HG02588 (cell line): ENCODE results near the gene KLF15.
"Not testable (repeated sequence)": the region's sequence is repeated elsewhere in the genome, so short reads cannot be mapped to it uniquely, and the experiment has no call there.

Experiments used
- ATAC-seq: cut with Tn5 transposase; IDR thresholded peaks from one replicate; pipeline ENCODE4 v1.9.1; 2021; ENCODE audit warnings: mild to moderate bottlenecking, moderate library complexity; ENCODE audit not compliant: unreplicated experiment

The KLF15 gene

DNA sequence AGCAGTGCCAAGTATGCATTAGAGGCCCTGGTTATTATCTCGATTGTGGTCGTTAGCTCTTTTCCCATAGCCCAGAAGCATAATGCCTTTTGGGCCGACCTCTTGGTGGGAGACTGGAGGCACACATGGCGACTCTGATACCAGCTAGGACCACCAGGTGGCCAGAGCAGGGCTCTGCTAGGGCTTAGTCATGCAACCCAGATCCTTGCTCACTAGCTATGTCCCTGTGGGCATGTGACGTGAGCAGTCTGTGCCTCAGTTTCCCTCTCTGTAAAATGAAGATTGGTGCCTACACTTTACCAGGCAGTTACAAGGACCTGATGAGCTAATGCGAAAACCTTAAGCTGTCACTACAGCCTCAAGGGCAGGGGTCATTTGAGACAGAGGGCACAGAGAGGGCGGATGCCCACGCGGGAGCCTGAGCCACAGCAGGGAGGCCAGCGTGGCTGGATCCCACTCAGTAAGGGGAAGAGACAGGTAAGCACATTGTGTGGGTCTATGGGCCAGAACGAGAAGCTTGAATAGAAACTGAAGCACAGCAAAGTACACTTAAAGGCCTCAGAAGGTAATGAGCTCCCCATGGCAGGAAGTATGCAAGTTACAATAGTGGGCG is 8.8 kb downstream of the KLF15 start:
- ATAC-seq: no peak

DNA sequence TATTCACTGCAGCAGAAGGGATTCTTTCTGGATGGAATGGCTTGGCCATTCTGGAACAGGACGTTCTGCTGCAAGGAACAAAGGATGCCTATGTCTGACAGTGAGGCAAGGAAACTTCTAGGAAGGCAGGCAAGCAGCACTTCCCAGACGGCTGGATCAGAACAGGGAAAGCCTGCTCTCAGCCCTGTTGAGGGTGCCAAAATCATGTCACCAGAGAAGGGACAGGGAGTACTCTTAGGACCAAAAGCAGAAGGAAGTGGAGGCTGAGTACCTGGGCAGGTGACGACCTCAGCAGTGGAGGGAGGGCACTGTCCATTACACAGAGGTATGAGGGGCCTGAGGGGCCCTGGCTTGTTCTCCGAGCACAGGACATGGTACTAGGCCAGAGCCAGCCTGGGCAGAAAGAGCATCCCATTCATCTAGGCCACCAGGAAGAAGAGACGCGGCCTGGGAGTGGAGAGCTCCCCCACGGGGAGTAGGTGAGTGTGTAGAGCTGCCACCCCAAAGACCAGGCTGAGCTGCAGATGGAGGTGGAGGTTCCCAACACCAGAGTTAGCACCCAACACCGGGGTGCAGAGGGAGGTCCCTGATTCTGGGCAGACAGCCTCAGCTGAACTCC is 9.6 kb downstream of the KLF15 start:
- ATAC-seq: no peak

DNA sequence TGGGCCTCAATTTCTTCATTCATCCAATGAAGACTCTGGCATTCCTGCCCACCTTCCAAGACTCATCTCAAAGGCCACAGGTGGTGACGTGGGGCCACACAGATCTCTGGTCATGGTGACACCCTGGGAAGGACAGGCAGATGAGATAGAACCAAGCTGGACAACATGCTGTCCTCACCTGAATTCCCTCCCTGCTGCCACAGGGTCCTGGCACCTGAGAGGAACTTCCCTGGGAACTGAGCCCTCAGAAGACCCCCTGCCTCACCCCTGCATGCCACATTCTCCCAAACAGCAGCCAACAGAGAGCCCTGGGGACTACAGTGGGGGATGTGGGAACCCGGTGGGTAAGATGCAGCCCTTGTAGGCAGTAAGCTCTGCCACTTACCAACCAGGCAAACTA is 10.7 kb downstream of the KLF15 start:
- no peak for ATAC-seq

DNA sequence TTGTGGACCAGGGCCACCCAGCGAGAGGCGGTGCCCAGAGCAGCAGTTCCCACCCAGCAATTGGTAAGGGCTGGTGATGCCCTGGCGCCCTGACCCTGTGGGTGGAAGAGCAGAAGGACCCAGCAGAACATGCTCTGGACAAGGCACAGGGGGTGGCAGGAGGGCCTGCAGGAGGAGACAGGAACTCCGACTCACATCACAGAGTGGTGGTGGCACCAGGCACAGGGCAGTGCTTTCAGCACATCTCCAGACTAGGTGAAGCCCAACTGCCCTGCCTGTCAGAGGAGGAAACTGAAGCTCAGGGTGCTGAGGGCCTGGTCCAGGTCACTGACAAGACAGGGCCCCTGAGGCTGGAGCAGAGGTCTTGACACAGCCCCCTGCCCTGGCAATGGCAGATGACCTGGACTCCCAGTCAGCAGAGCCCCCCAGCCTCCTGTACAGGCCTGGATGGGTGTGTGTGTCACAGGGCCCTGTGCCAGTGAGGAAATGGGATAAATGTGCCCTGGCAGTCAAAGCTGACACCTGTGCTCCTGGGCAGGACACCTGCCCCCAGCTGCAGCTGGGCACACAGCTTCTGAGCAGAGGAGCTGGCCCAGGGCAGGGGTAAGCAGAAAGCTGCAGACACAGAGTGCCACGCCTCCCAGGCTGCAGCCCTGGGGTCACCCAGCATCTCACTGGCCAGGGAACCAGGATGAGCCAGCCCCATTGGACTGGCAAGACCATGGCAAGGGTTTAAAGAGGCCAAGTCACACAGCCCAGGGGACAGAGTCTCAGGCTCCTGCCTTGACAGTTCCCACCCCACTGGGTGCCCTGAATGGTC is 11.4 kb downstream of the KLF15 start:
- ATAC-seq: no peak

DNA sequence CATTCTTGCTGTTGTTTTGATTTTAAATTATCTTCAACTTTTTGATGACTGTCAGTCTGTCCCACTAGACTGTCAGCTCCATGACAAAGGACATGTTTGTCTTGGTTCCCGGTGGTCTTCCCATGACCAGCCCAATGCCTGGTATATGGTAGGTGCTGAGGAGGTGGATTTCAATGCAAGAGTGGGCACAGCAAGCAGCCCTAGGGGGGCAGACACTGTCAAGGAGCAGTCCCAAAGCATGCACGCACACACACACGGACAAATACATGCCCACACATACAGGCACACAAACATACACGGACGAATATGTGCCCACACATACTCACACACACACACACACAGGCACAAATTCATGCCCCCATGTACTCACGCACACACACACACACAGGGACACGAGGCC is 12.0 kb downstream of the KLF15 start:
- no peak for ATAC-seq

DNA sequence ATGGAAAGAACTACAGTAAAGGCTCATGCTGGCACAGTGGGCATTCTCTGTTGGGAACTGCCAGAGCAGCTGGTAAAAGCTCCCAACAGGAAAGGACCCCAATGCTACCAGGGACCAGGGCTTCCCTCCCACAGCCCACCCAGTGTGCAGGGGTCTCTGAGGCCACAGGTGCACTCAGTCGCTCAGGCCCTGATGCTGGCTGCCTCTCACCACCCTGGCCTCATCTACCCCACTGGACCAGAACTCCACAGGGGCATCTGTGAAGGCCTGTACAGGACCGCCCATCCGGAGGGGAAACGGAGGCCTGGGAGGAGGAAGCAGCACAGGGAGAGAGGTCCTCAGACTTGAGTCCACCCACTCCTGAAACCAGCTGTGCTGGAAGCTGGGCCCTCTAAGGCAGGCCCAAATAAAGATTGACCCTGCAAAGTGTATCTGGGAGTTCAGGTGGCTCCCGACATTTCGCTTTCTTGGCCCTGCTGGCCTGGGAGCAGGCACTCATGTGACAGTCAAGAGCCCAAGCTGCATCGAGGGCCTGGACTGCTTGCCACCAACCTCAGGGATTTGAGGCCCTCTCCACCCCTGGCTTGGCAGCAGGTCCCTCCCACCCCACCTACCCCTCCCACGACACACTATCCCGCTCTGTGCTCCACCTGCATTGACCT is 12.7 kb downstream of the KLF15 start:
- no peak for ATAC-seq

DNA sequence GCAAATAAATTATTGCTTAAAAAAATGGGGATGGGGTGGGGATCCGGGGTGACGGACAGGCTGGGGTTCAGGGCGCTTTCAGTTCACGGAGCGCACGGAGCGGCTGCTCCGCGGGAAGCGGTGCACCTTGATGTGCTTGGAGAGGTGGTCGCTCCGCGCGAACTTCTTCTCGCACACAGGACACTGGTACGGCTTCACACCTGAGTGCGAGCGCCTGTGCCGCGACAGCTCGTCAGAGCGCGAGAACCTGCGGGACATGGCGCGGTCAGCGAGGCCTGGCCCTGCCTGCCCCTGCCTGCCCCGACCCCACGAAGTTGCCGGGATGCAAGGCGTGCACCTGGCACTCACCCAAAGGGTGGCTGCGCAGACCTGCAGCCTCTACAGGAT is 13.6 kb downstream of the KLF15 start:
- ATAC-seq: no peak

DNA sequence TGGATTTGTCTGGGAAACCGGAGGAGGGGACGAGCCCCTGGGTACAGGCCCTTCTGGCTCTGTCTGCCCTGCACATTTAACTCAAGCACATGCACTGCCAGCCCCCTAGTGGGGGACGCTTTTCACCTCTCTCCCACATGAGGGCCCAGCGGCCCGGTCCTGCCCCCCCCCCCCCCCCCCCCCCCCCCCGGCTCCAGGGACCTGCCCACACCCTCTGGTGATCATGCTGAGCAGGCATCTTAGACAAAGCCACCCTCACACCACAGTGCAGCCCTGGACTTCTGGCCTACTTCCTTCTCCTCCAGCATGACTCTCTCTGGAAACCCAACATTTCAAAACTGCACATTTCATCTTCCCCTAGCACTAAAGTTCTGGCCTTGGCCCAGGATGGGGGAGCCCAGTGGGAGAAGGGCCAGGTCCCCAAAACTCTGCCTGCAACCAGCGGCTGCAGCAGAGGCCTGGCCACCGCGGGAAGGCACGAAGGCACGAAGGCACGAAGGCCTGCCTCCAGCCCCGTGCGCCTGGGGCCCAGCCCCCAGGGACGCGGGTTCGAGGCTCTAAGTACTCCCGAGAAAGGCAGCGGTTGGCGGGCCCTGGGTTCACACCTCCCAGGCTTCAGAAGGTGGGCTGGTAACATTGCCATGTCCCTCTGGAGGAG is 14.1 kb downstream of the KLF15 start:
- no peak for ATAC-seq

DNA sequence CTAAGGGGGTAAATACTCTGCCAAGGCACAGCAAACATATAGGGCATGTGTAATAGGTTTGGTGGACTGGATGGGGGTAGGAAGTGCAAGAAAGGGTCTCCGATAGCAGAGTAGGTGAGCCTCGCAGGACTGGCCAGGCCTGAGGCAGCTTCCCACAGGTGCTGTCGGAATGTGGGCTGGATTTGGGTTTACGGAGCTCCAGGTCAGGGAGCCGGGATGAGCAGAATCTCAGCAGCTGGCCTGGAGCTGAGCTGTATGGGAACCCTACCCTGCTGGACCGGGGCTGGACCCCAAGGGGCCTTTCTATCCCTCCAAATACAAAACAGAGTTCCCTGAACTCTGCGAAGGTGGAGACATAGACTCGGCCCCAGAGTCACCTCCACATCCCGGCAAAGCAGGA is 15.0 kb downstream of the KLF15 start:
- no peak for ATAC-seq

DNA sequence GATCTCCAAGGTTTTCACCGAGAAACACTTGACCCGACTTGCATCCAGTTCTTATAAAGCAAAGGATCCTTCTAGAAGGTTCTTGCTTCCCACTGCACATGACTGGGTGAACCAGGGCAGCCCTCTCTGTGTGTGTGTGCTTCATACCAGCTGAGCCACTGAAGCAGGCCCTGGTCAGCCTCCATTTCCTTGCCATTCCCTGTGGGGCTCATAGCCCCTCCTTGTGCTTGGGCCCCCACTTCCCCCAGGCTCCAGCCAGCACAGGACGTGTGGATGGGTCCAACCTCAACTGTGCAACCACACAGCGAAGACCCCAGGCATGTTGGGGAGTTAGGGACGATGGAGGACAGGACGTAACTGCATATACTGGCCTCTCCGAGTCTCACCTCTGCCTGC is 15.5 kb downstream of the KLF15 start:
- ATAC-seq: no peak

DNA sequence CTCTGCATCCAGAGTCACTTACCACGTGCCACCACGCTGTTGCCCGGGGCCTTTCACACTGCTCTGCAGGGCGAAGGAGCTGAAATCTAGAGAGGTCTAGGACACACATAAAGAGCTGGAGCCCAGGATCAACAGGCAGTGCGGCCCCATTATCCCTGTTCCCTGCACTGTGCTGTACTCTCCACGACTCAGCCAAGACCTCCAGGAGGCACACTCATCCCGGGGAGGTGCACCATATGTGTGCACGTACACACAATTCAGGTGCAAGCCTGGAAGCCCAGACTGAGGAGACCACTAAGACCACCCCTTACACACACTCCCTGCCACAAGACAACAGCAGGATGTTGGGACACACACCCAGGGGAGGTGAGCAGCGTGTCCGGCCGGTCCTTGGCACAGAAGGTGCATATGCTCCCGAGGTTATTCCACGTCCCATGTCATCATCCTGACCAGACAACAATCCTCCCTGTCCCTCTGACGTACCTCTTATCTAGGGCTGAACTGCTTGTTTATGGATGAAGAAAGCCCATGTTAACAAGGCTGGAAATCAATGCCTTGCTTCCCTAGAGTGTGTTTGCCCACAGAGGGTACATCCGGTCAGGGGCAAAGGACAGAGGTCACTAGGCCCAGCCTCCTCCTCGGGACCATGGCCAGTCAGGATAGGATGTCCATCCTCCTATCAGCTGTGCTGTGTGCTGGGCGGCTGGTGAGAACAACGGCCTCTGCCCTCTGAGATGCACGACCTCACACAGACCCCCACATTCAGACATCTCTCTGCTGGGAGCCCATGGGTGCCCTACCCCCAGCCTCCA is 16.1 kb downstream of the KLF15 start:
- ATAC-seq: no peak

DNA sequence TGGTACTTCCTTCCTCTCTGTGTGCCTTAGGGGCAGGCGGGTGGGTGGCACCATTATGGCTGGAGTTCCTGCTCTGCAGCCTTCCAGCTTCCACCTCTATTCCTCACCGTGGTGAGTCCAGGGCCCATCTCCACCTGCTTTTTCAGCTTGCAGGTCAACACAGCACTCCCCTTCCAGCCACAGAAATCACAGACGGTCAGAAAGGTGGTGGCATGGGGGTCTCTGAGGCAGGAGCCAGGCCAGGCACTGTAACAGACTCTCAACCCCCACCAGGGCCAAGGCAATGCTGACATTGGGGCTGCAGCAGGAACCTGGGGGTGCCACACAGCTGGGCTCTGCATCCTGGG is 16.6 kb downstream of the KLF15 start:
- ATAC-seq: no peak

DNA sequence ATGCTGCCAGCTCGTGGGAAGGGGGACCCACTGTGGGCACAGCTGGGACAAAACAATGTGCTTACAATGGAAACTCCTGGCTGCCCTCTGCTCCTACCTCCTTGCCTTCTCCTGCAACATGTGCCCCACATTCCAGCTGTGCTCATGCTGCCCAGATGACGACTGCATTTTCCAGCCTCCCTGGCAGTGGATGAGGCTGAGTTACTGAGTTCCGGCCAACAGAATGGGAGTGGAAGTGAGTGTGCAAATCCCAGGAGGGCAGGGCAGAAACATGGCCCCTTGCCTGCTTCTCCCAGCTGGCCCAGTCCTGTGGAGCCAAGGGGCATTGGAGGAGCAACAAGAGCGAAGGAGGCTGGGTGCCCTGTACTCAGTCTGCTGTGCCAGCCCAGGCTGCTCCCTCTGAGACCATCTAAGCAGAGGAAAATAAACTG is 17.1 kb downstream of the KLF15 start:
- ATAC-seq: no peak

DNA sequence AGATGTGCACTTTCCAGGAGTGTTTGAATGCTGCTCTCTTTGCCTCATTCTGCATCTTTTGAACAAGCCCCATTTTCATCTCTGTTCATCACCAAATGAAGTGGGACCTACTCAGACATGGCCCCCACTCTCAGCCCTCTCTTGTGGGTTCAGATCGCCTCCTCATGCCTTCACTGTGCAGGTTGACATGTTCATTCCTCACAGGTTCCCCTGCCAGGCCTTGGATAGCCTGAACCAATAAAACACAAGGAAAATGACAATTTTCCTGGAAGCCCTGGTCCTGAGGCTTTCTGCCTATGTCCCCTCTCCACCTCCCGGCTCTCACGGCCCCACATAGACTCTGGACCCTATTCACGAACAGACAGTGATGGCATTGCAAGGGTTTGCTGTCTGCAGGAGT is 17.7 kb downstream of the KLF15 start:
- no peak for ATAC-seq

DNA sequence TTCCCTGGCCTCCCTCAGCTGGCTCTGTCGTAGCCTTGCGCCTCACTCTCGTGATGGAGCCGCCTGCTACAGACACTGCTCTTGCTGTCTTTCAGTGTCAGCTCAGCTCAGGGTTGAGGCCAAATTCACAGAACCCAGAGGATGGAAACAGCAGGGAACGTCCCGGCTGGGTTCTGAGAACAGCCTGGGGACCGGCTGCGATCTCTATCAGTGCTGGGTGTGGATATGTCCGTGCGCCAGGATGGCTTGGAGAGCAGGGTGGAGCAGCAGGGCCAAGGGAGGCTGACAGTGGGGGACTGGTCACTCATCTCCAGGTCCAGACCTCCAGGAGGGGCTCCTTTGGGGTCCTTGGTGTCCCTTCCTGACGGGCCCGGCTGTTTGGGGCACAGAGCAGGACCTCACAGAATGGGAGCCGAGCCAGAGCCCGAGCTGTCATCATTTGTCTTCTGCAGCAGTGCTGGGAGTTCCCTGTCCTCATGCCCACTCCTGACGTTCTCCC is 18.4 kb downstream of the KLF15 start:
- ATAC-seq: no peak

DNA sequence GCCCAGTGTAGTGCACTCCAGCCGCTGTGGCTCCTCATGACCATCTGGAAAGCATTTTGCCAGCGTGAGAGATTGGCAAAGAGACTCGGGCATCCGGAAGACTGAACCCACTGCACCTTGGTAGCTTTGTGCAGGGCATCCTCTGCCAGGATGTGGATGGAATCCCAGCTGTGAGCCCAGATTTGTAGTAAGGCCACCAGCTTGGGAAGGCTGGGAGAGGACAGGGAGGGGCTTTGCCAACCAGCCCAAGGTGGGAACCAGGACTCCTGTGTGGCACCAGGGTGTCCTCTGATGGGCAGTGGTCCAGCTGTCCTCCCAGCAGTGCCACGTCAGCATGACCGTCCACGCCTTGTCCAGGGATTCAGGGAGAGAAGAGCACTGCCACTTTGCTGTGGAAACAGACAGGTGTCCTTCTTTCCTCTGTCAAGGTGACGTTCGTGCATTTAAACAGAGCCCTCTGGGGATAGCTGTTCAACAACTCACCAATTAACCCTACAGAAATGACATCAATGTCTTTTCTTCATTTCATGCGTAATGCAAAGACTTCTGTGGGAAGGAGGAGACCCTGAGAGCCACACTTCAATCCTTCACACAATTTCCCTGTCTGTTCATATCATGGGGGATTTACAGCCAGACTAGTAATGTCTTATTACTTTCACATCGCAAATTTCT is 19.1 kb downstream of the KLF15 start:
- no peak for ATAC-seq

DNA sequence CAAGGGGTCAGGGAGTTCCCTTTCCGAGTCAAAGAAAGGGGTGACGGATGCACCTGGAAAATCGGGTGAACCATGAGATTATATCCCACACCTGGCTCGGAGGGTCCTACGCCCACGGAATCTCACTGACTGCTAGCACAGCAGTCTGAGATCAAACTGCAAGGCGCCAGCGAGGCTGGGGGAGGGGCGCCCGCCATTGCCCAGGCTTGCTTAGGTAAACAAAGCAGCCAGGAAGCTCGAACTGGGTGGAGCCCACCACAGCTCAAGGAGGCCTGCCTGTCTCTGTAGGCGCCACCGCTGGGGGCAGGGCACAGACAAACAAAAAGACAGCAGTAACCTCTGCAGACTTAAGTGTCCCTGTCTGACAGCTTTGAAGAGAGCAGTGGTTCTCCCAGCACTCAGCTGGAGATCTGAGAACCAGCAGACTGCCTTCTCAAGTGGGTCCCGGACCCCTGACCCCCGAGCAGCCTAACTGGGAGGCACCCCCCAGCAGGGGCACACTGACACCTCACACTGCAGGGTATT is 25.3 kb downstream of the KLF15 start:
- not testable (repeated sequence) for ATAC-seq

DNA sequence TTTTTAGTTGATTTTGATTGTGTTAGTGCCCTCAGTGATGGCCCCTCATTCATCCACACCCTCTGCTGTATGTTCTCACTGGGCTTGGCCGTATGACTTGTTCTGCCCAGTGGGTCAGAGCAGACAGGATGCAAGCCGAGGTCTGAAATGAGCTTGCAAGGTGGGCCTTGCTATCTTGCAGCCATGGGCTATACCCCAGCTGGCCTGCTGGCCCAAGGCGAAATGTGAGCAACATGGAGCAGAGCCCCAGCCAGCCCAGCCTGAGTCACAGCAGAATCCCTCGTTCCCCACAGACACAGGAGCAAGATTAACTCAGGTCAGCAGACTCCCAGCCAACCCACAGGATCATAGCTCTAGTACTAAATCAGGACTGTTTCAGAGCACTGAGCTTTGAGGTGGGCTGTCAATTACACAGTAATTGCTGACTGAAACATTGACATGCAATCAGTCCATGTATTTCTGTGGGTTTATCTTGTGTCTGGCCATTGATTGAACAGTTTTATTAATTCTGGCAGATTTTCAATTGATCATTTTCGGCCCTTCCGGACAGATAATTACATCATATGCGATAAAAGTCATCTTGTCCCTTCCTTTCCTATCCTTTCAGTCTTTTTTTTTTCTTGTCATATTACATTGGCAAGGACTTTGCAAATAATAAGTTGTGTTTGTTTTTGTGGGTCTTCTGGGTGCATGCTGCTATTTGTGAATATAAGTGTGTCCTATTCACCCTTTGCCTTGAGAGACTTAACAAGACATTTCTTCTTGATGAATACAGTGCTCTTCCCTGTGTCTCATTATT is 27.1 kb downstream of the KLF15 start:
- no peak for ATAC-seq

DNA sequence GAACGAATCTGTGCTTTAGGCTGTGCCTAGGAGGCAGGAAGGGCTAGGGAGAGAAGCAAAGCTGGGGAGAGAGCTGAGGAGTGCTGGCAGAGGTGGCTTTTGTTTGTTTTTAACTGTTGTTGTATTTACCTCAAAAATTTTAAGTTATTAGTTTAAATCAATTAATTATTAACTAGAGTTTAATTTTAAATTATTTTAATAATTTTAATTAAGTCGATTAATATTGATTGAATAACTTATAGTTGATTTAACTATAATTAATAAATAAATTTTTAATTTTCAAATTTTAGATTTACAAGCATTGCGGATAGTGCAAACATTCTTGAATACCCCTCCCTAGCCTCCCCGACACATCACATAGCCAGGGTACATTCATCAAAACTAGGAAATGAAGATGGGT is 30.6 kb downstream of the KLF15 start:
- ATAC-seq: no peak
